HFFc6 (cell line): ENCODE results near the gene SOX21. TPM values are rescaled to one million over a fixed set of nuclear protein-coding genes. Genes with fewer than 3 reads are reported as not detected.
A peak's percentile ranks its signal among the peaks of the same experiment; 100 is the strongest.

ENCODE experiments used
- DNase-seq: peaks from one replicate; pipeline ENCODE4 v3.0.0-alpha.2; 2018
- H3K27ac Mint-ChIP-seq: 2 replicates; pipeline ENCODE4 v1.8.0; 2020; ENCODE audit warnings: mild to moderate bottlenecking, mixed read lengths
- H3K27me3 Mint-ChIP-seq: 2 replicates; pipeline ENCODE4 v1.8.0; 2021; ENCODE audit warnings: mild to moderate bottlenecking, moderate library complexity, mixed read lengths; ENCODE audit not compliant: insufficient read depth
- H3K36me3 Mint-ChIP-seq: 2 replicates; pipeline ENCODE4 v1.8.0; 2021; ENCODE audit warnings: low read depth, mixed read lengths
- H3K4me1 Mint-ChIP-seq: 2 replicates; pipeline ENCODE4 v1.8.0; 2020; ENCODE audit warnings: low read depth, mixed read lengths
- H3K4me3 Mint-ChIP-seq: 2 replicates; pipeline ENCODE4 v1.8.0; 2020; ENCODE audit warnings: mild to moderate bottlenecking, moderate library complexity, mixed read lengths
- H3K9me3 Mint-ChIP-seq: 2 replicates; pipeline ENCODE4 v1.8.0; 2020; ENCODE audit warnings: mild to moderate bottlenecking, mixed read lengths
- total RNA-seq, 6 experiments: library from RNA; stranded (reverse); fragmentation: NEBNext Ultra II Directional; extraction: Animal tissue kit (Norgen Biotek cat#: 25700); gene quantifications; 2 replicates in 1 of 6; 3 replicates in 5 of 6; pipeline ENCODE4 v1.2.3, GENCODE V29; 2021
- TF ChIP-seq, protein P1 (sequence below): fragments of 200-600 bp; sonication (generic); IDR thresholded peaks from 2 replicates; pipeline ENCODE4 v1.5.0; 2021; ENCODE audit warnings: antibody characterized with exemption, mild to moderate bottlenecking

The SOX21 gene
- total RNA-seq, 6 experiments from 2014 or later, result not detected

DNA sequence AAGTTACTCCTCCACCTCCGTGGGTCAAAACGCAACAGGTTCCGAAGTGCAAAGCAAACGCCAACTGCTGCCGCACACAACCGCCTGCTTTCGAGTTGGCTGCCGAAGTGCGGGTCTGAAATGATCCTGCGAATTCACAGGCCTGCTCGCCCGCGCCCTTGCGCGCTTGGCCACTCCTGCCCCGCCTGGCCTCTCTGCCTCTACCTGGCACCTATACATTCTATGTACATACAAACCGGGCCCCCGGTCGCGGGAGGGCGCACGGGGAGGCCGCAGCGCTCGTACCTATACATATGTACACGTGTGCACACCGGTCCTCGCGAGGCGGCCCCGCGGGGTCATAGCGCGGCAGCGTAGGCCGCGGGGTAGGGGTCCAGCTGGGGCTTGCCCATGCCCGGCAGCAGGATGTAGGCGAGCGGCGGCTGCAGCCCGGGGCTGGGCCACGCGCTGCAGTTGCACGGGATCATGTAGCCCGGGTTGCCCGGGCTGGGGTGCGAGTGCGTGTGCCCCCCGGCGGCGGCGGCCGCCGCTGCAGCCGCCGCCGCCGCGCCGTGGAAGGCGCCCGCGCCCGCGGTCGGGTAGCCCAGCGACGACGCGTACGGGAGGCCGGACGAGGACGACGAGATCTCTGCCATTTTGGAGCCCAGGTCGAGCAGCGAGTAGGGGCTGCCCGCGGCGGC lies 1.3 kb downstream of the SOX21 start:
- no peaks in the 10 kb centered on the region for H3K9me3 Mint-ChIP-seq
- peaks cover 58% of the 10 kb centered on the region for H3K27me3 Mint-ChIP-seq
- H3K4me3 Mint-ChIP-seq, result peak overlapping the region; percentile 1; the same call in 1 of the 2 replicates
- no peaks in the 10 kb centered on the region for H3K36me3 Mint-ChIP-seq
- DNase-seq, result no peak
- peaks cover 19% of the 10 kb centered on the region; the same call in 1 of the 2 replicates for H3K4me1 Mint-ChIP-seq
- TF ChIP-seq, protein P1, sequence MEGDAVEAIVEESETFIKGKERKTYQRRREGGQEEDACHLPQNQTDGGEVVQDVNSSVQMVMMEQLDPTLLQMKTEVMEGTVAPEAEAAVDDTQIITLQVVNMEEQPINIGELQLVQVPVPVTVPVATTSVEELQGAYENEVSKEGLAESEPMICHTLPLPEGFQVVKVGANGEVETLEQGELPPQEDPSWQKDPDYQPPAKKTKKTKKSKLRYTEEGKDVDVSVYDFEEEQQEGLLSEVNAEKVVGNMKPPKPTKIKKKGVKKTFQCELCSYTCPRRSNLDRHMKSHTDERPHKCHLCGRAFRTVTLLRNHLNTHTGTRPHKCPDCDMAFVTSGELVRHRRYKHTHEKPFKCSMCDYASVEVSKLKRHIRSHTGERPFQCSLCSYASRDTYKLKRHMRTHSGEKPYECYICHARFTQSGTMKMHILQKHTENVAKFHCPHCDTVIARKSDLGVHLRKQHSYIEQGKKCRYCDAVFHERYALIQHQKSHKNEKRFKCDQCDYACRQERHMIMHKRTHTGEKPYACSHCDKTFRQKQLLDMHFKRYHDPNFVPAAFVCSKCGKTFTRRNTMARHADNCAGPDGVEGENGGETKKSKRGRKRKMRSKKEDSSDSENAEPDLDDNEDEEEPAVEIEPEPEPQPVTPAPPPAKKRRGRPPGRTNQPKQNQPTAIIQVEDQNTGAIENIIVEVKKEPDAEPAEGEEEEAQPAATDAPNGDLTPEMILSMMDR, result peak; percentile 37
- no peak overlapping the region for H3K27ac Mint-ChIP-seq

DNA sequence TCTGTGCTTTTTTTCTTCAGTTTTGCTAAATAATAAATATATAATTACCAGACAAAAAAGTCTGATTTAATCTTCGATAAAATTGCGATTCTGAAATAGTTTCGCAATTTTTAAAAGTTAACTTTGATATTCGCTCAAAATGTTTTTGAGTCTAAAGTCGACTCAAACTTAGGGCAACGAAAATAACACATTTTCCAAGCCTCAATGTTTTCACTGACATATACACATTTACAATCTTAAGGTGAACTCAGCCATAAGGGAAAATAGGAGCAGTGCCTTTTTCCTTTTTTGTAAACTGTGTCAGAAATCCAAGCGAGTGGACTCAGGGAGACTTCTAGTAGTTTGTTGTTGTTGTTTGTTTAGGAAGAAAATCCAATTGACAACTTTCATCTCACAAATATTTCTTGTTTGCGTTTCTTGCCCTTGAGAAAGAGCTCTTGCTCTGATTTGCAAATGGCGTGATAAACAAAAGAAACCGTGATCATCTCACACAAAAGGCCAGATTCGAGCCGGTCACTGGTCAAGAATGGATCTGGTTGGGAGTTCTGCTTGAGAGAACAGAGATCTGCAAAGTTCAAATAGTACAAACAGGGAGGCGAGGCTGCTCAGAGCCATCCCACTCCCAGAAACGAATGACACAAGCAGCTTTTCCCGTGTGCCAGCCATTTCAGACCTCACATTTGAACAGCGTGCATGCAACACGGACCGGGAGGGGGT lies 2.1 kb downstream of the SOX21 start:
- DNase-seq, result no peak
- TF ChIP-seq, protein P1, result no peak
- peak overlapping the region; percentile 1; the same call in 1 of the 2 replicates for H3K4me3 Mint-ChIP-seq
- H3K4me1 Mint-ChIP-seq, result peaks cover 19% of the 10 kb centered on the region; the same call in 1 of the 2 replicates
- H3K27ac Mint-ChIP-seq, result no peak overlapping the region
- H3K36me3 Mint-ChIP-seq, result no peaks in the 10 kb centered on the region
- H3K27me3 Mint-ChIP-seq, result peaks cover 65% of the 10 kb centered on the region
- no peaks in the 10 kb centered on the region for H3K9me3 Mint-ChIP-seq

DNA sequence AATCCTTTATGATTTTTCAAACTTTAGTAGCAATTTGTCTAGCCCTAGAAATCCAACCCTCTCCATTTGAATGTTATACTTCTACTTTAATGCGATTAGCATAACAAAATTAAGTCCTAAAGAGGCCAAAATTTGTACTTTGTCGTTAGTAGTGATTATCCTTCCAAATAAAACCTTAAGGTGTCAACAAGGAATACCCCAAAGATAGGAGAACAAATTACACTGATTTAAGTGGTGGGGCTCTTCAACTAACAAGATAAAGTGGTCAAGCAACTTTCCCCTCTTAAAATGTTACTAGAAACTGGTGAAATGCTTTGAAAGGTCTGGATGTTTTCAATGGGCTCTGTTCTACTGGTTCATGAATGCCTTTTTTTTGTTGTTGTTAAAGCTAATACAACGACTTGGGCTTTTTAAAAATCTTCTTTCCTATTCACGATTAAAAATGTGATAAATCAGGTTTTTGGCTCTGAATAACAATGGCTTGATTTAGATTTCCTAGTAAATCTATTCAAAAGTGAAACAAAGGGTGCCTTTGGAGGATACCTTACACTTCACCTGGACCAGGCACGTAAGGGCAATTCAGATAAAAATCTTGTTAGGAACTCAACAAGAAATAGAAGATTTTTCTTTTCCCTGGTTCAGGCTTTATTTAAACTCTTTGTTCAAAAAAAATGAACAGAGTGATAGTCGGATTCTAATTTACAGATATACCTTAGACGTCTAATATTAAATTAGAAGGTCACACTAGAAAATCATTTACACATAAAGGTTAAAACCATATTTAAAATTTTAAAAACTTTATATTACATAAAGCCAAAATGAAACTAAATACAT lies 3.1 kb downstream of the SOX21 start:
- Mint-ChIP-seq H3K9me3 (no peaks in the 10 kb centered on the region), H3K4me1 (peaks cover 19% of the 10 kb centered on the region; the same call in 1 of the 2 replicates), H3K27me3 (peaks cover 70% of the 10 kb centered on the region), H3K4me3 (no peak overlapping the region), H3K36me3 (no peaks in the 10 kb centered on the region), H3K27ac (no peak overlapping the region)
- TF ChIP-seq, protein P1, result no peak
- DNase-seq, result no peak

DNA sequence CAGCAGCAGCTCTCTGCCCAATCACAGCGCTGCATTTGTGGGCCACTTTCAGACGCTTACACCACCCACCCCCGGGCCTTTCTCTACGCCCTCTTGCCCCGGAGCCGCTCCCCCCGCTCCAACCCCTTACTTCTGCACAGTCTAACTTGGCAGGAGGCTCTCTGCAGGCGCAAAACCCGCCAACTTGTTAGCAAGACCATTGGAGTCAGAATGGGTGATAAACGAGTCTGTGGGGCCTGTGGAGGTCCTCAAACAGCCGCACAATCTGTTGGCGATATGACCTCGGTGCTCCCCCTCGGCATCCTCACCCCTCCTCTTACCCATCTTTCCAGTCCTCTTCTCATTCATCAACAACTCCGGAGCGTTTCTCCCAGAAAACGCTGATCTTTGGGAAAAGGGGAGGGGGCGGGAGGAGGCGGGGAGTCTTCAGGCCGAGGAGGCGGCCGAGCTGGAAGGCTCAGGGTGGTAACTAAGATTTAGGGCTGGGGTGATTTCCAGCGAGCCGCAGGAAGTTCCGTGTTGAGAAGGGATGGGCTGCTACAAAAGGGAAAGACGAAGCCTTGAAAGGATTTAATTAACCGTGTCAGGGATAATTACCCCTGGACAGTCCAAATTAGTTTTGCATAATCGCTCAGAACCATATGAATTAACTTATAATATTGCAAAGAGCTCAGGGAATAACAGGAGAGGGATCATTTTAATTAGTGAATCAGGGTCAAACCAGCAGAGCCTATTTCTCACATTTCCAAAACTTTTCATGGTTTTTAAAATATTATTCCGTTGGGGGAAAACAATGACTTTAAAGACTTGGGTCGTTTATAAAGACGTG lies 4.1 kb downstream of the SOX21 start:
- TF ChIP-seq, protein P1, result no peak
- Mint-ChIP-seq H3K4me1 (peaks cover 19% of the 10 kb centered on the region; the same call in 1 of the 2 replicates), H3K9me3 (peaks cover 5% of the 10 kb centered on the region), H3K27me3 (peaks cover 75% of the 10 kb centered on the region), H3K36me3 (no peaks in the 10 kb centered on the region), H3K27ac (no peak overlapping the region), H3K4me3 (no peak overlapping the region)
- DNase-seq, result no peak
